ENCODE measurements around the gene MAGEA6. TPM values are rescaled to one million over a fixed set of nuclear protein-coding genes. Genes with fewer than 3 reads are reported as not detected.

Gene MAGEA6
- total and polyA plus RNA-seq, 2 donors (not counting 1 experiment from before 2014, with no cell fraction given): not detected

GRCh38 chrX:152814048-152814447 lies 44.6 kb upstream of the MAGEA6 start:
- Histone ChIP-seq H3K27me3 (replicated peaks in 1 of 4; ENCODE audit: control extremely low read depth in 1 of 4, control insufficient read depth in 3 of 4, insufficient read depth in 4 of 4, low read length in 3 of 4) (no peaks in the 10 kb centered on the region), H3K36me3 (replicated peaks in 1 of 2; ENCODE audit: control extremely low read depth in 1 of 2, control insufficient read depth in 1 of 2, extremely low read depth in 1 of 2, insufficient read depth in 2 of 2, low read length in 1 of 2) (no peaks in the 10 kb centered on the region), H4K20me1 (ENCODE audit: control insufficient read depth, insufficient read depth, low read length, poor library complexity, severe bottlenecking) (no peaks in the 10 kb centered on the region), H3K9me3 (ENCODE audit: control extremely low read depth in 1 of 3, control insufficient read depth in 2 of 3, insufficient read depth in 1 of 3, low read length in 2 of 3) (no peaks in the 10 kb centered on the region), H3K79me2 (ENCODE audit: control insufficient read depth, insufficient read depth, low read length) (no peaks in the 10 kb centered on the region), H3K4me1 (ENCODE audit: control insufficient read depth in 2 of 2, insufficient read depth in 2 of 2, low read length in 2 of 2) (no peaks in the 10 kb centered on the region), H2AFZ (ENCODE audit: insufficient read depth, low read depth, low read length, poor library complexity, severe bottlenecking) (no peak overlapping the region), H3K4me3 (ENCODE audit: control extremely low read depth in 1 of 5, extremely low read depth in 1 of 5, insufficient read depth in 1 of 5, low read depth in 2 of 5, low read length in 4 of 5) (no peak overlapping the region), H3K27ac (ENCODE audit: low read length in 2 of 2) (no peak overlapping the region), H3K9ac (ENCODE audit: low read length) (no peak overlapping the region), H3K4me2 (replicated peaks; ENCODE audit: low read depth, low read length, poor library complexity, severe bottlenecking) (no peak overlapping the region)
- ChIA-PET CTCF (no interaction called here), POLR2A (no interaction called here)
- TF ChIP-seq CTCF (IDR thresholded peaks at IDR 0.05): no peak
- no peak for TF ChIP-seq EZH2 (IDR thresholded peaks at IDR 0.05; ENCODE audit: borderline replicate concordance, insufficient read depth, low read depth, low read length, poor library complexity, severe bottlenecking)
- H3K27me3 Mint-ChIP-seq: peaks cover 3% of the 10 kb centered on the region
- WGBS (ENCODE audit: insufficient coverage): 79% methylated on average over 5 of the region's 5 CpGs
- no peaks in the 10 kb centered on the region for H3K4me1 Mint-ChIP-seq
- no peak overlapping the region for H3K4me3 Mint-ChIP-seq
- H3K9me3 Mint-ChIP-seq (ENCODE audit: insufficient read depth): no peaks in the 10 kb centered on the region
- no peak overlapping the region for H3K27ac Mint-ChIP-seq
- intact Hi-C loops (cut with micrococcal nuclease): no loop called here
- ATAC-seq (ENCODE audit: low read depth): no peak
- no peak for DNase-seq

- Histone ChIP-seq H3K27ac (ENCODE audit: low read length in 2 of 2) (no peak overlapping the region), H3K9ac (ENCODE audit: low read length) (no peak overlapping the region), H3K79me2 (ENCODE audit: control insufficient read depth, insufficient read depth, low read length) (no peaks in the 10 kb centered on the region), H3K36me3 (replicated peaks in 1 of 2; ENCODE audit: control extremely low read depth in 1 of 2, control insufficient read depth in 1 of 2, extremely low read depth in 1 of 2, insufficient read depth in 2 of 2, low read length in 1 of 2) (no peaks in the 10 kb centered on the region), H3K27me3 (replicated peaks in 1 of 4; ENCODE audit: control extremely low read depth in 1 of 4, control insufficient read depth in 3 of 4, insufficient read depth in 4 of 4, low read length in 3 of 4) (no peaks in the 10 kb centered on the region), H3K4me1 (ENCODE audit: control insufficient read depth in 2 of 2, insufficient read depth in 2 of 2, low read length in 2 of 2) (no peaks in the 10 kb centered on the region), H3K4me2 (replicated peaks; ENCODE audit: low read depth, low read length, poor library complexity, severe bottlenecking) (no peak overlapping the region), H2AFZ (ENCODE audit: insufficient read depth, low read depth, low read length, poor library complexity, severe bottlenecking) (no peak overlapping the region), H3K9me3 (ENCODE audit: control extremely low read depth in 1 of 3, control insufficient read depth in 2 of 3, insufficient read depth in 1 of 3, low read length in 2 of 3) (no peaks in the 10 kb centered on the region), H3K4me3 (ENCODE audit: control extremely low read depth in 1 of 5, extremely low read depth in 1 of 5, insufficient read depth in 1 of 5, low read depth in 2 of 5, low read length in 4 of 5) (no peak overlapping the region), H4K20me1 (ENCODE audit: control insufficient read depth, insufficient read depth, low read length, poor library complexity, severe bottlenecking) (no peaks in the 10 kb centered on the region)
- TF ChIP-seq EZH2 (IDR thresholded peaks at IDR 0.05; ENCODE audit: borderline replicate concordance, insufficient read depth, low read depth, low read length, poor library complexity, severe bottlenecking): no peak
- TF ChIP-seq CTCF (IDR thresholded peaks at IDR 0.05): no peak
- POLR2A ChIA-PET: no interaction called here
- H3K4me1 Mint-ChIP-seq: no peaks in the 10 kb centered on the region
- no peak overlapping the region for H3K4me3 Mint-ChIP-seq
- 17% methylated on average over 1 of the region's 5 CpGs for WGBS (ENCODE audit: insufficient coverage)
- H3K9me3 Mint-ChIP-seq (ENCODE audit: insufficient read depth): no peaks in the 10 kb centered on the region
- no peak overlapping the region for H3K27ac Mint-ChIP-seq
- DNase-seq (no peak), ATAC-seq (ENCODE audit: low read depth) (no peak)
- peaks cover 9% of the 10 kb centered on the region for H3K27me3 Mint-ChIP-seq
- intact Hi-C loops (cut with micrococcal nuclease): no loop called here
- CTCF ChIA-PET: no interaction called here
These were observed 43.7 kb upstream of the MAGEA6 start for GRCh38 chrX:152813206-152813605.
